Uterus (tissue), 2 donors: Measurements from ENCODE around the gene ACAT1.

Source experiments
- CTCF ChIP-seq, 4 experiments: fragments of 200-600 bp in 2 of 4; fragments of 450-650 bp in 2 of 4; sonication (generic) in 2 of 4; IDR thresholded peaks; one replicate each; pipeline ENCODE4 v1.5.1; 2016 to 2019; ENCODE audit warnings: antibody characterized with exemption in 4 of 4, mild to moderate bottlenecking in 2 of 4, moderate library complexity in 1 of 4
- POLR2A ChIP-seq, 2 donors: fragments of 450-650 bp; IDR thresholded peaks; one replicate each; pipeline ENCODE4 v1.6.1; 2016; ENCODE audit warnings: antibody characterized with exemption in 2 of 2, mild to moderate bottlenecking in 1 of 2, moderate library complexity in 1 of 2

- TF ChIP-seq CTCF (IDR thresholded peaks at IDR 0.05): no peak
- TF ChIP-seq POLR2A (IDR thresholded peaks at IDR 0.05): no peak
Observed at GRCh38 chr11:108128772-108129171, 7.4 kb downstream of the ACAT1 start.
